Hippocampal formation (tissue), 2 donors: ENCODE measurements around the gene KAZN.

Experiments
- DNase-seq, 2 donors: peaks; one replicate each; lab custom pipeline; 2025; lab: John Stamatoyannopoulos, UW

Gene KAZN

GRCh38 chr1:14913482-14914177 lies 315.1 kb downstream of the KAZN start:
- no peak for DNase-seq

- no peak for DNase-seq
These were observed 316.0 kb downstream of the KAZN start for GRCh38 chr1:14914351-14914988.

- DNase-seq: no peak
These were observed 317.0 kb downstream of the KAZN start for GRCh38 chr1:14915356-14916054.

GRCh38 chr1:14919289-14919688 lies 320.8 kb downstream of the KAZN start:
- DNase-seq: no peak

- no peak for DNase-seq
These were observed 321.3 kb downstream of the KAZN start for GRCh38 chr1:14919751-14920150.

DNA sequence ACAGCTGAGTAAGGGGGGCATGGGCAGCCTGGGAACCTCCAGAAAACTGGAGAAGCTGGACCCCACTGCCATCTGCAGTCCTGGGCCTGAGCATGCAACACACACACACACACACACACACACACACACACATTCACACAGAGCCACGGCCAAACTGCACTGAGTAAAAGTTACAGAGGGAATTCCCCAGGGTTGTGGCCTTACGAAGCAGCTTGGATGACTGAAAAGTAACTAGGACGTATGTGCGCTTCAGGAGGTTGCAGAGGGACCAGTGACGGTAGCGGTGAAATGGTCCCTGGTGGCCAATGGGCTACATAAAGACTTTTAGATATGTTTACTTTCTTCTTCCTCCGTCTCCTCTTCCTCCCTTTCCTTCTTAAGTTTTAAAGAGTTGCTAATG lies 322.6 kb downstream of the KAZN start:
- DNase-seq: no peak

DNA sequence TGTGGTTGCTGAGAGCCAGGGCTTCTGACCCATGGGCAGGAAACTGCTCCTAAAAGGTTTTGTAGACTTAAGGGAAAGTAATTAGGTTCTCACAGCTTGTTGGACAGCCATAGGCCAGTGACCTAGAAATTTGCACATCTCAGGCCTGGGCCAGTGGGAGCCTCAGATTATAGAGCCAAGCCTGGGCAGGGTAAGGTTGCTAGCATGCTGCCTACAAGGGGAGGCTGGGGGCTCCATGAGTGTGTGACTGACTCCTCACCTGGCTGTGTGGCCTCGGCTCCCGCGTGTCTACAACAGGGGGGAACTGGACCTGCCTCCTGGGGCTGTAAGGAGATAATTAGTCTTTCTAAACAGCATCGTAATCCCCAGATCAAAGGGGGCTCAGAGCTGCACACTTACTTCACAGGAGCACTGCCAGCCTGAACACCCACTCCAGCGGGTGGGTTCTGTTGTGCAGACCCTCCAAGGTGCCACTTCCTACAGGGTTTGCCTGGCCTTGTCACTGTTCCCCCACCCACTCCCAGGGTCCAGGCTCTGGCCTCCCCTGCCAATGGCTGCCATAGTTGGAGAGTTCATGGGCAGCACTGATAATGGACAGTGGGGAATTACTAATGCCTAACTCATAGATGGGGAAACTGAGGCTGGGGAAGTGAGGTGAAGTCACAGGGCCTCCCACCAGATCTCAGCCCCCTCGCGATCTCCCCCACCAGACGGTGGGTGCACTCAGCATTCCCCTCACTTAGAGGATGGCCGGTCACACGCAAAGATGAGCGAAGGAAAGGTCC lies 324.6 kb downstream of the KAZN start:
- no peak for DNase-seq

DNA sequence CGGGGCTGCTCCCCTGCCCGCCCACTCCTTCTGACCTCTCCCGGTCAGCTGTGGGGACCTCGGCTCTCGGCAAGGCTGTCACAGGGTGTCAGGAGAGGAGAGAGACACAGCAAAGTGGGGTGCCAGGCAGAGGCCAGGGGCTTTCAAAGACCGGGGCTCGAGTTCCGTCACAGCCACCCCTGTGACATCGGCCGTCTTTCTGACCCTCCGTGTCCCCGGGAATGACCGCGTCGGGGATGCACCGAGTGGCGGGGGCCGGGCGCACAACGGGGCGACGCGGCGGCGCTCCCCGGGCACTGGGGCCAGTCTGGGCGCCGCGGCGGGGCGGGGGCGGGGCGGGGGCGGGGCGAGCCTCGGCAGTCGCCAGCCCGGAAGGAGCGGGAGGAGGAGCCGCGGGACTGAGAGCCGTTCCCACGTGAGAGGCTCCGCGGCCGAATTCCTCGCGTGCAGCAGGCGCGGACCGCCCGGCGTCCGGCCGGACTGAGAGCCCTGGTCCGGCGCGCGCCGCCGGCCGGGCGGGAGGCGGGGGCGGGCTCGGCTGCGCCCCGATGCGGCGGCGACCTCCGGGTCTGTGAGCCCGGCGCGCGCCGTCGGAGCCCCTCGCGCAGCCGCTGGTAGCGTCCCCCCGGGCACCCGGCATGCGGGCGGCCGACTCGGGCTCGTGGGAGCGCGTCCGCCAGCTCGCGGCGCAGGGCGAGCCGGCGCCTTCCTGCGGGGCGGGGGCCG lies 325.4 kb downstream of the KAZN start:
- peak in 1 of 2 donors; percentile 63 for DNase-seq

DNA sequence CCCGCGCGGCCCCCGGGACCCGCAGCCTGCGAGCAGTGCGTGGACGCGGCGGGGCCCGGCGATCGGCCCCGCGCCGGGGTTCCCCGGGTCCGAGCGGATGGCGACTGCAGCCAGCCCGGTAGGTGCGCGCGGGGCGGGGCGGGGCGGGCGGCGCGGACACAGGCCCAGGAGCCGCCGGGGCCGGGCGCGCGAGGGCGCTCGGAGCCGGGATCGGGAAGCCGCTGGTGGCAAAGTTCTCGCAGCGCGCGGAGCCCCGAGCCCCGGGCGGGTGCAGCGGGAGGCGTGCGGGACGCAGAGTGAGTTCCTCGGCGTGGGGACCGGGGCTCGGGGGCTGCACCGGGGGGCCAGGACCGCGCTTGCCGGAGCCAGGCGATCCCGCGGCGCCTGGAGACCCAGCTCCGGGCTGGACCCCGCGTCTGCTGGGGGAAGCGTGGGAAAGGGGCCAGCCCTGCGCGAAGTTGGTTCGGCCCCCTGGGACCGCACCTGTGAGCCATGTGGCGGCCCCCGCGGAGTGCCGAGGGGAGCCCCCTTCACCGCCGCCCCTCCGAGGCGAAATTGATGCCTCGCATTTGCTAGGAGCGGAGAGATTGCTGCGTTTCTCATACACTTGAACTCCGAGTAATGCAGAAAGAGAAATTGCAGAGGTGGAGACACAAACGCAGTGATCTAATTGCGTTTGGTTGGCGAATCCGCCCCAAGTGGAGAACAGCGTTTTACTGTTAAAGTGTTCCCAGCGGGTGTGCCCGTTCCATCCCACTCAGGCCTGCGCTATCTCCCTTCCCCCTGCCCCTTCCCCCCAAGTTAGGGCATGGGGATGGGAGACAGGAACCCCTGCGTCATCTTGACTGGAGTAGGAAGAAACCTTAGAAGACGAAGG lies 326.2 kb downstream of the KAZN start:
- peak; percentile 39 to 51 for DNase-seq

- DNase-seq: no peak
These were observed 327.1 kb downstream of the KAZN start for GRCh38 chr1:14925336-14926136.

DNA sequence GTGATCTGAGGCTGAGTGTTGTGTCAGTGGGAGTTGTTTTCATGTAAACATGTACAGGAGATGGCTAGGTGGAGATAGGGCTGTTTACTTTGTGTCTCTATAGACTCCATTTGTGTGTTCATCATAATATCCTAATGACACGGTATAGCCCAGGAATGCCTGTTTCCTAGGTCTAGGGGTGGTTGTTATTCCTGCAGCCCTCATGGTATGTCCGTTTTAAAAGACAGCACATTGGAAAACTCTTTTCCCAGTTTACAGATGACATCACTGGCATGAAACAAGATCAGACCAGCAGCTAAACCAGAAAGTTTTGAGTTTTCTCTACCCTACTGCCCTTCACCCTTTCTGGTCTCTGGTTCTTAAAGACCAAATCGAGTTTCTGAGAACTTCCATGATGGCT lies 327.7 kb downstream of the KAZN start:
- no peak for DNase-seq

DNA sequence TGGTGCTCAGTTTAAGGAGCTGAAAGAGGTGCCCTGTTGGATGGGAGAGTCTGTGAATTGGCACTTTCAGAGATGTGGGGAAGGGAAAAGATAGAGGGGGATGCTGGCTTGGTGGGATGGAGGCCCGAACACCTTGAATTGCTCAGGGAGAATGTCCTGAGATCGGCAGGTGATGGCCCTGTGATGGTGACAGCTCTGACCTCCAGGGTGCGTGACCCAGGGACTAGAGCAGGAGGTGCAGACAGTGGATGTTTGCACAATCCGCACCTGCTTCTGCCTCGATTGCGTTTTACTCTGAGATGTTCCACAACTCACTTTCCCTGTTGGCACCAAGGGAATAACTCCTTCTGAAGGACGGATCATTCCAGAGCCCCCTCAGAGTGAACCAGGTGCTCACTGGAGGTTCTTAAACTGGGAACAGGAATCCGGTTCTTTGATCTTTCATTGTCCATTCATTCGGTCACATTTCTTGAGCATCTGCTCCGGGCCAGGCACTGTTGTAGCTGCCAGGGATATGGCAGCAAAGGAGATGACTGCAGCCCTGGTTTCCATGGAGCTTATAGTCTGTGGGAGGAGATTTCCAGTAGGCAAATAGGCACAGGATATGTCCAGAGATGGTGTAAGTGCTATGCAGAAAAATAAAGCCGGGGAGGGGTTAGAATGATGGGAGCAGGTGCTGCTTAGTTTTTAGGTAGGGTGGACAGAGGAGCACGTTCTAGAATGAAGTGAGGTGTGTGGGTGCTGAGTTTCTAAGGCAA lies 328.5 kb downstream of the KAZN start:
- DNase-seq: no peak

DNA sequence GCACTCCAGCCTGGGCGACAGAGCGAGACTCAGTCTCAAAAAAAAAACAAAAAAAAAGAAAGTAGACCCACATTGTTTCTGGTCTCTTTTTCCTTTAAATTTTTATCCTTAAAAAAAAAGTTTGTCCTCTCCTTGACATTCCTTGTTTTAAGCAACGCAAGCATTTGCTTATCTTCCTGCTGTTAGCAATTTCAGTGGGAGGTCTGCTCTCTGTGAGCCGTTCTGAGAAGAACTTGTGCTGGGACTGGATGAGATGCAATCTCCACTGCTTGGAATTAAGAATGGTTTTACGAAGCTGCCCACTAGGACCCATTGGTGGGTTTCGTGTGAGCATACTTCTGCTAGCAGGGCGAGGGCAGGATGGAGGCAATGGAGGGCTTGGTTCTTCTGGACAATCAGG lies 329.9 kb downstream of the KAZN start:
- DNase-seq: no peak

- DNase-seq: no peak
These were observed 330.5 kb downstream of the KAZN start for GRCh38 chr1:14928886-14929546.

GRCh38 chr1:14929547-14930246 lies 331.2 kb downstream of the KAZN start:
- DNase-seq: no peak

GRCh38 chr1:14930247-14930965 lies 331.9 kb downstream of the KAZN start:
- DNase-seq: no peak

DNA sequence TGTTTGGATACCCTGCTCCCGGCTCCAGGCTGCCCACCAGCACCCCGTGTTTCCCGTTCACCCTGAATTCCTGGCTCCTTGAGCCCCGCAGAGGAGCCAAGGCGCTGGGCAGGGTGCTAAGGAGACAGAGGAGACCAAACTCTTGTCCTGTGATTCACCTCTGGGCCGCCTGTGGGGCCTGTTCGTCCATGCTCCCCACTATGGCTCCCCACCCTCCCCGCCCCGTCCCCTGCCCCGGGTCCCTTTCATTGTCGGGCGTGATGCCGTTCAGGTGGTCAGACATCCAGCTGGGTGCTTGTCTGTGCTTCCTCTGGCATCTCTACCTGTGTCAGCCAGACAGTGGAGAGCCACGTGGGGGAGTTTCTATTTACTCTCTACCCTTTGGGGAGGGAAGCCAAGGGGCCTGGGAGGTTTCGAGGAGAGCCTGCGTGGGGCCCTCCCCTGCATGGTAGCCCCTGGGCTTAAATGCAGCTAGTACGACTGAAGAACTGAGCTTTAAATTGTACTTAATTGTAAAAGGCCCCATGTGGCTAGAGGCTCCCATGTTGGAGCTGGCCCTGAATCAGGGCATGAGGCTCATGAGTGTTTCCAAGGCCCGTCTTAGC lies 333.7 kb downstream of the KAZN start:
- DNase-seq: no peak
